GM12878 (cell line): Measurements from ENCODE around the gene CNIH1. TPM values are rescaled to one million over a fixed set of nuclear protein-coding genes. Genes with fewer than 3 reads are reported as not detected.

ENCODE experiments used
- ATAC-seq: fragments of 200-7000 bp; cut with Tn5 transposase; 3 replicates; pipeline ENCODE4 v1.9.1; 2020; ENCODE audit warnings: mild to moderate bottlenecking, moderate library complexity
- BruUV-seq: library from RNA; stranded (reverse); fragments of 400-500 nt; replicated peaks from 2 replicates; lab custom pipeline; 2021; lab: Mats Ljungman, UMichigan
- CTCF ChIA-PET: fragments of 300-600 bp; sonication (Branson Sonifier 250); formaldehyde crosslinking; extraction: SDS; loops from one replicate; lab custom pipeline; 2021; ENCODE audit warnings: inconsistent platforms; lab: Yijun Ruan, JAX
- POLR2A ChIA-PET: fragments of 350-600 bp; formaldehyde crosslinking; extraction: SDS; loops from one replicate; lab custom pipeline; 2021; ENCODE audit warnings: inconsistent platforms; lab: Charles Lee
- RAD21 ChIA-PET: fragments of 300-600 bp; sonication (Branson Sonifier 250); formaldehyde crosslinking; loops from one replicate; lab custom pipeline; 2023; ENCODE audit warnings: antibody characterized with exemption; ENCODE audit not compliant: unreplicated experiment; lab: Charles Lee
- SMC1A ChIA-PET: fragments of 300-600 bp; sonication (Branson Sonifier 250); formaldehyde crosslinking; loops from one replicate; lab custom pipeline; 2023; ENCODE audit not compliant: unreplicated experiment, uncharacterized antibody; lab: Charles Lee
- DNase-seq: peaks from one replicate; pipeline ENCODE4 v3.0.0-alpha.2; 2011; ENCODE audit warnings: low read depth, low spot score
- FAIRE-seq: peaks from 3 replicates; lab custom pipeline; 2011; peaks lifted over from hg19 to GRCh38; lab: Jason Lieb, UNC
- H2AFZ ChIP-seq: 2 replicates; pipeline ENCODE4 v1.6.0; 2011; ENCODE audit warnings: low read depth, low read length, control low read depth; ENCODE audit not compliant: control insufficient read depth
- H3K27ac ChIP-seq: 2 replicates; pipeline ENCODE4 v1.5.1; 2011; ENCODE audit warnings: control low read depth; ENCODE audit not compliant: control insufficient read depth, insufficient read depth
- H3K27me3 ChIP-seq, 2 experiments: replicated peaks in 1 of 2; 2 replicates each; pipeline versions ENCODE4 v1.6.0 to v1.6.1; 2011; ENCODE audit warnings: low read length in 1 of 2; ENCODE audit not compliant: control insufficient read depth in 2 of 2, insufficient read depth in 2 of 2
- H3K36me3 ChIP-seq, 2 experiments: 2 replicates each; pipeline ENCODE4 v1.5.1; 2011; ENCODE audit warnings: low read length in 1 of 2; ENCODE audit not compliant: control insufficient read depth in 2 of 2, insufficient read depth in 2 of 2
- H3K4me1 ChIP-seq: 2 replicates; pipeline ENCODE4 v1.6.1; 2011; ENCODE audit warnings: mild to moderate bottlenecking, low read length, moderate library complexity, mixed read lengths; ENCODE audit not compliant: control insufficient read depth, insufficient read depth
- H3K4me2 ChIP-seq: 2 replicates; pipeline ENCODE4 v1.6.0; 2011; ENCODE audit warnings: control low read depth; ENCODE audit not compliant: control insufficient read depth, insufficient read depth
- H3K4me3 ChIP-seq: fragments of 200-600 bp; sonication (generic); 2 replicates; pipeline ENCODE4 v1.5.1; 2016
- H3K79me2 ChIP-seq: 2 replicates; pipeline ENCODE4 v1.6.0; 2011; ENCODE audit warnings: low read length; ENCODE audit not compliant: control insufficient read depth, insufficient read depth
- H3K9ac ChIP-seq: 2 replicates; pipeline ENCODE4 v1.8.0; 2011; ENCODE audit warnings: low read length, control low read depth, mixed read lengths; ENCODE audit not compliant: control insufficient read depth, insufficient read depth
- H3K9me3 ChIP-seq: replicated peaks from 3 replicates; pipeline ENCODE4 v1.5.1; 2011; ENCODE audit warnings: mild to moderate bottlenecking, low read length; ENCODE audit not compliant: control insufficient read depth, insufficient read depth
- H4K20me1 ChIP-seq: 2 replicates; pipeline ENCODE4 v1.6.0; 2011; ENCODE audit not compliant: control insufficient read depth, insufficient read depth
- ASH2L ChIP-seq: fragments of 300-600, 200-600 bp; sonication (generic); IDR thresholded peaks from 2 replicates; pipeline ENCODE4 v1.6.1; 2017; ENCODE audit warnings: low read depth, mild to moderate bottlenecking, borderline replicate concordance
- ETV6 ChIP-seq, 2 experiments: fragments of 450-650 bp in 1 of 2; IDR thresholded peaks in 1 of 2; conservative IDR thresholded peaks in 1 of 2; 2 replicates each; pipeline ENCODE4 v1.6.1; 2014; ENCODE audit warnings: antibody characterized with exemption in 1 of 2, borderline replicate concordance in 1 of 2, low read depth in 1 of 2, mild to moderate bottlenecking in 1 of 2, moderate library complexity in 1 of 2
- HDAC6 ChIP-seq: fragments of 200-600 bp; sonication (generic); IDR thresholded peaks from one replicate; pipeline ENCODE4 v1.8.0; 2017; ENCODE audit warnings: antibody characterized with exemption; ENCODE audit not compliant: unreplicated experiment
- NFYB ChIP-seq: IDR thresholded peaks from 2 replicates; pipeline ENCODE4 v1.6.1; 2011; ENCODE audit warnings: low read depth, mild to moderate bottlenecking, low read length, improper control_type of control experiment, moderate library complexity; ENCODE audit not compliant: insufficient read depth
- SMAD5 ChIP-seq: IDR thresholded peaks from 2 replicates; pipeline ENCODE4 v1.6.1; 2016; ENCODE audit warnings: antibody characterized with exemption, low read depth
- TCF12 ChIP-seq: IDR thresholded peaks from 2 replicates; pipeline ENCODE4 v1.6.1; 2011; ENCODE audit warnings: low read depth, mild to moderate bottlenecking, low read length
- WGBS: methylation state at CpG from one replicate; pipeline ENCODE4 v1.1.6; 2016; ENCODE audit warnings: low lambda C conversion rate; ENCODE audit not compliant: insufficient replicate concordance, insufficient coverage; ENCODE audit errors: missing lambda C conversion rate; 5-methylcytosine and 5-hydroxymethylcytosine counted together
- in situ Hi-C: fragments of 300-500 bp; cut with MboI; formaldehyde crosslinking; loops from 9 replicates; pipeline ENCODE4 v1.14.3; 2018; ENCODE audit warnings: mixed read lengths
- intact Hi-C: fragments of 100-400 bp; cut with micrococcal nuclease; formaldehyde crosslinking; loops from one replicate; pipeline ENCODE4 v1.14.2; 2022; ENCODE audit not compliant: unreplicated experiment
- polyA plus RNA-seq, 11 experiments: library from polyadenylated mRNA; depleted of rRNA in 4 of 11; unstranded in 6 of 11; stranded (reverse) in 5 of 11; fragments of >200 nt; fragmentation: Nextera tagmentation in 4 of 11; fragmentation: Illumina TruSeq in 1 of 11; extraction: Ambion mirVana in 4 of 11; extraction: Trizol in 1 of 11; gene quantifications; 1 replicate in 1 of 11; 2 replicates in 10 of 11; pipeline versions ENCODE4 v1.2.1 to v1.2.3, GENCODE V29; 2011 to 2016; ENCODE audit warnings: inconsistent platforms in 2 of 11, missing spikeins in 2 of 11, low read depth in 1 of 11
- total RNA-seq, 4 experiments: library from RNA; depleted of rRNA in 3 of 4; stranded (reverse); fragments of >200 nt in 3 of 4; fragmentation: Illumina TruSeq in 1 of 4; extraction: Trizol in 1 of 4; gene quantifications; 2 replicates each; pipeline versions ENCODE4 v1.2.1 to v1.2.3, GENCODE V29; 2013 to 2021

The CNIH1 gene
- total and polyA plus RNA-seq, 10 of the 15 experiments (the other 5 are each of a cell fraction or from before 2014, with no cell fraction given): 48.9 to 274 (median 110) TPM

DNA sequence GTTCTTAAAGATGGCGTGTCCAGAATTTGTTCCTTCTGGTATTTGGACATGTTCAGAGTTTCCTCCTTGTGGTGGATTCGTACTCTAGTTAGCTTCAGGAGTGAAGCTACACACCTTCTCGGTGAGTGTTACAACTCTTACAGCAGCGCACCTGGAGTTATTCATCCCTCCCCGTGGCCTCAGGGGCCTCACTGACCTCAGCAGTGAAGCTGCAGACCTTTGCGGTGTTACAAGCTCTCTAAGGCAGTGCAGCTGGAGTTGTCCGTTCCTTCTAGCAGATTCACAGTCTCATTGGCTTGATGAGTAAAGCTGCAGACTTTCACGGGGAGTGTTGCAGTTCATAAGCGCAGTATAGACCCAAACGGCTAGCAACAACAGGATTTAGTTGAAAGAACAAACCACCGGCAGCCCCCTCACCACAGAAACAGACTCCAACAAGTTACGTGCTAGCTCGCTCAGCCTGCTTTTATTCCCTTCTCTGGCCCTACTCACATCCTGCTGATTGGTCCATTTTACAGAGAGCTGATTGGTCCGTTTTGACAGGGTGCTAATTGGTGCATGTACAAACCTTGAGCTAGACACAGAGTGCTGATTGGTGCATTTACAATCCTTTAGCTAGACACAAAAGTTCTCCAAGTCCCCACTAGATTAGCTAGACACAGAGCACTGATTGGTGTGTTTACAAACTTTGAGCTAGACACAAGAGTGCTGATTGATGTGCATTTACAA is 48.9 kb downstream of the CNIH1 start:
- POLR2A ChIA-PET: no interaction called here
- intact Hi-C loops (no loop called here), in situ Hi-C loops (no loop called here)
- H3K27me3 ChIP-seq: no peaks in the 10 kb centered on the region
- no peak overlapping the region for H3K4me2 ChIP-seq
- FAIRE-seq: no peak
- H3K9ac ChIP-seq: no peak overlapping the region
- CTCF ChIA-PET: interaction anchor here (0.6 to 1.0 kb wide), 2 partner anchors 44 to 1731 kb away, joined by 3 read pairs; no protein-coding TSS in a partner anchor
- DNase-seq: no peak
- SMC1A ChIA-PET: interaction anchor here (1.3 kb wide), 1 partner anchor 18 kb away, joined by 4 read pairs; no protein-coding TSS in a partner anchor
- ATAC-seq: no peak
- no peaks in the 10 kb centered on the region for H3K4me1 ChIP-seq
- H4K20me1 ChIP-seq: no peaks in the 10 kb centered on the region
- no peaks in the 10 kb centered on the region for H3K9me3 ChIP-seq
- BruUV-seq: no TSS peak
- H2AFZ ChIP-seq: no peak overlapping the region
- H3K4me3 ChIP-seq: no peak overlapping the region
- no peaks in the 10 kb centered on the region for H3K36me3 ChIP-seq
- H3K79me2 ChIP-seq: peaks cover 4% of the 10 kb centered on the region
- H3K27ac ChIP-seq: no peak overlapping the region
- 83% methylated on average over 14 of the region's 14 CpGs for WGBS
- RAD21 ChIA-PET: no interaction called here
- TF ChIP-seq HDAC6 (no peak), SMAD5 (no peak), NFYB (peak; percentile 68; the same call in 1 of the 2 replicates), ASH2L (no peak), ETV6 (conservative IDR thresholded peaks at IDR 0.05 in 1 of 2, IDR thresholded peaks at IDR 0.05 in 1 of 2; ENCODE audit: borderline replicate concordance in 1 of 2, low read depth in 1 of 2) (no peak), TCF12 (no peak)
- TF ChIP-seq, all 136 proteins: peak for 1
